ENCODE results near the gene BAIAP2L1.

Gene BAIAP2L1

DNA sequence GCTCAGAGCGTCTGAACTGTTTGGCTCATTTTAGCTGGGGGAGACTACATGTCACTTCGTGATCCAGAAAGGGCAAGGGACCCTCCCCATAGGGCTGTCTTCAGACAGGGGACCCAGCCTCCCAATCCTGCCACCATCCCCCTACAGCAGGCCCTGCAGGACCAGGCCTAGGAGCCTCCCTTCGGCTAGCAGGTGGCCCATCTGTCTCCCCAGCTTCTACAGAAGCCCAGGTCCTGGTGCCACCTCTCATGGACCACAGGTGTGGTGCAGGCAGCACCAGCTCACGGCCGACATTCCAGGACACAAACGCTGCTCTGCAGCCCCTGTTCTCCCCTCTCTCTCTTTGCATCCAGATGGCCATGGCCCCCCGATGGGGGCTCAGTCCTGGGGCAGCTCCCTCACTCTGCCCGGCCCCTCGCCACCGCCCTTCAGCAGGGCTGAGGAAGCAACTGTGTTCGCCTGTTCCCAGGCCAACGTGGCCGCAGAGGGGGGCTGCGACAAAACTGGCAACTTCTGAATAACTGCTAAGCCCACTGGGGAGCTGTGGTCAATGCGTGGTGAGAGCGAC is 159.1 kb downstream of the BAIAP2L1 start:
- TF ChIP-seq, protein P1, sequence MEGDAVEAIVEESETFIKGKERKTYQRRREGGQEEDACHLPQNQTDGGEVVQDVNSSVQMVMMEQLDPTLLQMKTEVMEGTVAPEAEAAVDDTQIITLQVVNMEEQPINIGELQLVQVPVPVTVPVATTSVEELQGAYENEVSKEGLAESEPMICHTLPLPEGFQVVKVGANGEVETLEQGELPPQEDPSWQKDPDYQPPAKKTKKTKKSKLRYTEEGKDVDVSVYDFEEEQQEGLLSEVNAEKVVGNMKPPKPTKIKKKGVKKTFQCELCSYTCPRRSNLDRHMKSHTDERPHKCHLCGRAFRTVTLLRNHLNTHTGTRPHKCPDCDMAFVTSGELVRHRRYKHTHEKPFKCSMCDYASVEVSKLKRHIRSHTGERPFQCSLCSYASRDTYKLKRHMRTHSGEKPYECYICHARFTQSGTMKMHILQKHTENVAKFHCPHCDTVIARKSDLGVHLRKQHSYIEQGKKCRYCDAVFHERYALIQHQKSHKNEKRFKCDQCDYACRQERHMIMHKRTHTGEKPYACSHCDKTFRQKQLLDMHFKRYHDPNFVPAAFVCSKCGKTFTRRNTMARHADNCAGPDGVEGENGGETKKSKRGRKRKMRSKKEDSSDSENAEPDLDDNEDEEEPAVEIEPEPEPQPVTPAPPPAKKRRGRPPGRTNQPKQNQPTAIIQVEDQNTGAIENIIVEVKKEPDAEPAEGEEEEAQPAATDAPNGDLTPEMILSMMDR (IDR thresholded peaks at IDR 0.05; ENCODE audit: low read depth, low read length, missing control alignments), result no peak

More for the DNA sequence above, 159.1 kb downstream of the BAIAP2L1 start:
- H3K4me3 ChIP-seq (replicated peaks; ENCODE audit: low read depth, low read length), result no peak overlapping the region
- DNase-seq (ENCODE audit: extremely low read depth, low read depth), result no peak

Measured in HFF-Myc (cell line).